ENCODE measurements around the gene MAPK11. TPM values are rescaled to one million over a fixed set of nuclear protein-coding genes. Genes with fewer than 3 reads are reported as not detected.
A peak's percentile ranks its signal among the peaks of the same experiment; 100 is the strongest.

Gene MAPK11
- total and polyA plus RNA-seq, 10 of the 15 experiments (the other 5 are each of a cell fraction or from before 2014, with no cell fraction given) = 0.05 to 12.8 (median 3.7) TPM

DNA sequence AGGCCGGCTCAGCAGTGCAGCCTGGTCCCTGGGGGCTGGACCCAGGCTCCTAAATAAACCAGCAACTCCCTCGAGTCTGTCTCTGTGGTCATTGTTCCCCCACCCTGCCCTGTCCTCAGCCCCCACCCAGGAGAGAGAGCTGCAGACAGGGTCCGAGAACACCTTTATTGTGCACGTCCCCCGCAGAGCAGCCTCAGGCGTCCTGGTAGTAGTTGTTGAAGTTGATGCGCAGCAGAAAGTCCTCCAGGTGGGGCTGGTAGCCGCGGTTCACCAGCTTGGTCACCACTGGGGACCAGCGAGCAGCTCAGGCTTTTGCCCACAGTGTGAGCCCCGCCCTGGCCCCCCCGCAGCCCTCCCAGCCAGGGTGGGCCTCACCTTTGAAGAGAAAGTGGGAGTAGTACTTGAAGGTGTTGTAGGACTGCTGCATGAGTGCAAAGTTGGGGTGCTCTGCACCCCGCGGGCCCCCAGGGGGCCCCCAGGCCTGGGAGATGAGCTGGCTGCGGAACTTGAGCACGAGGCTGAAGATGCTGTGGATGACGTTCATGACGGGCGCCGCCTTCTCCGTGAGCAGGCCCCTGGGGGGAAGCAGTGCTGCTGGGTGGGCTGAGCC, 52.5 kb downstream of the MAPK11 start:
- in situ Hi-C loops (cut with MboI) = no loop called here

DNA sequence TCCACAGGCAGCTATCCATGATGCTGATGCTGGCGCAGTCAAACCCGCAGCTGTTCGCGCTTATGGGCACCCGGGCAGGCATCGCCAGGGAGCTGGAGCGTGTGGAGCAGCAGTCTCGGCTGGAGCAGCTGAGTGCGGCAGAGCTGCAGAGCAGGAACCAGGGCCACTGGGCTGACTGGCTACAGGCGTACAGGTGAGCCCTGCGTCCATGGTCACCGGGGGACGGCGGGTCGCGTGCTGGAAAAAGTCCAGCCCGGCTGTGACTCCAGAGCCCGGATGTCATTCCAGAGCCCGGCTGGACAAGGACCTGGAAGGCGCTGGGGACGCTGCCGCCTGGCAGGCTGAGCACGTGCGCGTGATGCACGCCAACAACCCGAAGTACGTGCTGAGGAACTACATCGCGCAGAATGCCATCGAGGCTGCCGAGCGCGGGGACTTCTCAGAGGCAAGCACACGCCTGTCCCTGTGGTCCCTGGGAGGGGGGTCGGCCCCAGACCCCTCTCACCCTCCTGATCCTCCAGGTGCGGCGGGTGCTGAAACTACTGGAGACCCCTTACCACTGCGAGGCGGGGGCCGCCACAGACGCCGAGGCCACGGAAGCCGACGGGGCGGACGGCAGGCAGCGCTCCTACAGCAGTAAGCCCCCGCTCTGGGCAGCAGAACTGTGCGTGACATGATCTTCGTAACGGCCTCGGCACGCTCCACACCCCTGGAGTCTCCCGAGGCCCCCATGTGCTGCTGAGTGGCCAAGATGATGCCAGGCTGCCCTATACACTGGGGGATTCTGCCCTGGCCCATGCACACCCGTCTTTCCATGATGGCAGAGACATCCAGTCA, 53.3 kb downstream of the MAPK11 start:
- CTCF ChIA-PET = no interaction called here
- Histone ChIP-seq H2AFZ (ENCODE audit: control insufficient read depth, low read depth, low read length) (no peak overlapping the region), H4K20me1 (ENCODE audit: control insufficient read depth, insufficient read depth) (no peaks in the 10 kb centered on the region), H3K4me3 (no peak overlapping the region), H3K4me1 (ENCODE audit: control insufficient read depth, insufficient read depth, low read length) (no peaks in the 10 kb centered on the region), H3K4me2 (ENCODE audit: control insufficient read depth, insufficient read depth) (no peak overlapping the region), H3K9me3 (replicated peaks; ENCODE audit: control insufficient read depth, insufficient read depth, low read length) (no peaks in the 10 kb centered on the region), H3K27ac (ENCODE audit: control insufficient read depth, insufficient read depth) (no peak overlapping the region), H3K79me2 (ENCODE audit: control insufficient read depth, insufficient read depth, low read length) (no peaks in the 10 kb centered on the region; the same call in 1 of the 2 replicates), H3K9ac (ENCODE audit: control insufficient read depth, insufficient read depth, low read length) (no peak overlapping the region), H3K36me3 (ENCODE audit: control insufficient read depth in 2 of 2, insufficient read depth in 2 of 2, low read length in 1 of 2) (peaks cover 24 to 59% of the 10 kb centered on the region in 2 experiments; a peak in 3 of 4 replicates), H3K27me3 (replicated peaks in 1 of 2; ENCODE audit: control insufficient read depth in 2 of 2, insufficient read depth in 2 of 2, low read length in 1 of 2) (no peaks in the 10 kb centered on the region)
- ATAC-seq = no peak
- DNase-seq (ENCODE audit: low read depth, low spot score) = no peak
- SMC1A ChIA-PET (ENCODE audit: uncharacterized antibody, unreplicated experiment) = no interaction called here
- 96% methylated on average over 57 of the region's 57 CpGs for WGBS (ENCODE audit: insufficient coverage, insufficient replicate concordance, low lambda C conversion rate, missing lambda C conversion rate)
- no peak for TF ChIP-seq ZNF207 (IDR thresholded peaks at IDR 0.05; ENCODE audit: borderline replicate concordance)
- peak; percentile 27; the same call in 1 of the 2 replicates for TF ChIP-seq POLR2A (IDR thresholded peaks at IDR 0.05; ENCODE audit: low read depth, low read length)
- POLR2A ChIA-PET = no interaction called here
- FAIRE-seq = no peak
- in situ Hi-C loops (cut with MboI) = no loop called here
- RAD21 ChIA-PET (ENCODE audit: unreplicated experiment) = no interaction called here
- intact Hi-C loops (cut with micrococcal nuclease; ENCODE audit: unreplicated experiment) = no loop called here
- BruUV-seq (replicated peaks) = no TSS peak

More for the DNA sequence above, 52.5 kb downstream of the MAPK11 start:
- DNase-seq (ENCODE audit: low read depth, low spot score) = no peak
- no peak overlapping the region for H2AFZ ChIP-seq (ENCODE audit: control insufficient read depth, low read depth, low read length)
- H3K9me3 ChIP-seq (replicated peaks; ENCODE audit: control insufficient read depth, insufficient read depth, low read length) = no peaks in the 10 kb centered on the region
- SMC1A ChIA-PET (ENCODE audit: uncharacterized antibody, unreplicated experiment) = no interaction called here
- RAD21 ChIA-PET (ENCODE audit: unreplicated experiment) = no interaction called here
- no peaks in the 10 kb centered on the region for H3K4me1 ChIP-seq (ENCODE audit: control insufficient read depth, insufficient read depth, low read length)
- H3K36me3 ChIP-seq (ENCODE audit: control insufficient read depth in 2 of 2, insufficient read depth in 2 of 2, low read length in 1 of 2) = peaks cover 17 to 58% of the 10 kb centered on the region in 2 experiments; a peak in 3 of 4 replicates
- no peaks in the 10 kb centered on the region; the same call in 1 of the 2 replicates for H3K79me2 ChIP-seq (ENCODE audit: control insufficient read depth, insufficient read depth, low read length)
- 86% methylated on average over 21 of the region's 21 CpGs for WGBS (ENCODE audit: insufficient coverage, insufficient replicate concordance, low lambda C conversion rate, missing lambda C conversion rate)
- ATAC-seq = no peak
- no peak overlapping the region for H3K27ac ChIP-seq (ENCODE audit: control insufficient read depth, insufficient read depth)
- no peaks in the 10 kb centered on the region for H4K20me1 ChIP-seq (ENCODE audit: control insufficient read depth, insufficient read depth)
- TF ChIP-seq SPI1 (IDR thresholded peaks at IDR 0.05; ENCODE audit: borderline replicate concordance, insufficient read depth, low read depth, low read length) = no peak
- TF ChIP-seq NR2C2 (IDR thresholded peaks at IDR 0.05; ENCODE audit: borderline replicate concordance, control insufficient read depth, insufficient read length, low read depth) = no peak
- no peak for TF ChIP-seq CHD4 (IDR thresholded peaks at IDR 0.05)
- no peak for TF ChIP-seq ZNF217 (IDR thresholded peaks at IDR 0.05)
- TF ChIP-seq WRNIP1 (IDR thresholded peaks at IDR 0.05; ENCODE audit: borderline replicate concordance, low read depth, low read length) = no peak
- no peak for TF ChIP-seq CHD2 (IDR thresholded peaks at IDR 0.05; ENCODE audit: borderline replicate concordance, low read depth, low read length)
- POLR2A ChIA-PET = no interaction called here
- no peak overlapping the region for H3K4me3 ChIP-seq
- intact Hi-C loops (cut with micrococcal nuclease; ENCODE audit: unreplicated experiment) = no loop called here
- no peaks in the 10 kb centered on the region for H3K27me3 ChIP-seq (replicated peaks in 1 of 2; ENCODE audit: control insufficient read depth in 2 of 2, insufficient read depth in 2 of 2, low read length in 1 of 2)
- no peak overlapping the region for H3K4me2 ChIP-seq (ENCODE audit: control insufficient read depth, insufficient read depth)
- CTCF ChIA-PET = no interaction called here
- H3K9ac ChIP-seq (ENCODE audit: control insufficient read depth, insufficient read depth, low read length) = no peak overlapping the region
- no TSS peak for BruUV-seq (replicated peaks)
- no peak for FAIRE-seq

Data from GM12878 (cell line).